HuH-7.5 (cell line): ENCODE results near the gene TRIM41.
"Not testable (repeated sequence)": the region's sequence is repeated elsewhere in the genome, so short reads cannot be mapped to it uniquely, and the experiment has no call there.

Source experiments
- DNase-seq: peaks from one replicate; pipeline ENCODE4 v3.0.0; 2011; ENCODE audit warnings: low spot score

The TRIM41 gene

DNA sequence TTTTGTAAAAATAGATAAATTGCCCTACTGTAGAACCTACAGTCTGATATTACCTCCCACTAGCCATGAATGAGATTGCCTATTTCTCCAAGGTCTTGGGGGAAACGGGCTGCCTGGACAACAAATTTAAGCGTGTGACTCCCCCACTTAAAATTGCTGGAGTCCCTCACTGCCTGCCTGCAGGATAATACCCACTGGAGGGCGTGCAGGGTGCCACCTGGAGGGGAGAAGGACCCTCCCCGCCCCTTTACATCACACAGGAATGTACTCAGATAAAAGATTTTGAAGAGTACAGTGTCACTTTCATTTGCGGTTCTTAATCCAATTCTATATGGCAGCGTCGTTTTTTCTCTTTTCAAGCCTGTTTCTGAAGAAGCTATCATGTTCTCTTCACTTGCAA lies 11.9 kb upstream of the TRIM41 start:
- no peak for DNase-seq

DNA sequence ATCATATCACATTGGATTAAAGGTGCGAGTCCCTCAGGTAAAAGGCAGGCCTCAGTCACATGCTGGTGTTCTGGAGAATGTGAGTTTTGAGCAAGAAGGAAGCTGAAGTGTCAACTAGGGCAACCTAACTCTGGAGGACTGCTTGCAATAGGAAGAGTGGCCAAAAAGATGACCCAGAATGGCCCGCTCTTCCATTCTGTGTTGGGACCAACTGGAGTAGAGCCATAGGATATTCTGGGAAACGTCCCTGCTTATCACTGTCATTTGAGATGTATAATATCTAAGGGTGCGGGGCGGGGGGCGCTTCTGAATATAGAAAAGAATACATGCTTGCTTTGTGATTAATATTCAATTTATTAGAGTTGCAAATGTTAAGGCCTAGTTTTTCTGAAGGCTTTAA lies 11.0 kb upstream of the TRIM41 start:
- no peak for DNase-seq

DNA sequence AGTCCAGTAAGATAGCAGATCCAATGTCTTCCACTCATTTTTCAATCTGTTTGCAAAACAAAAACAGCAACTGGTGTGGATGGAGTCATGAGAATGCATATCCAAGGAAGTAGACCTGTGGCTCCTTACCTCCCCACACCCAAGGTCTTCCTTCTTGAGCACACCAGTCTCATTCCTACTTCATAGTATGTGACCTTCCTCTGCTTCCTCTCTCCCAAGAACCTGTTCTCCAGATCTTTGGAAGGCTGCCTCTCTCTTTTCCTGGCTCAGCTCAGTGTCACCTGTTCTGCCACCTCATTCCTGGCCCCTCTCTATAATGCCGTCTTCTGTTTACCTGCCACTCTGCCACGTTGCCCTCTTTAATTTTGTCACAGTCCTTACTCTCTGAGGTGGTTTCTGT lies 10.1 kb upstream of the TRIM41 start:
- DNase-seq = no peak

DNA sequence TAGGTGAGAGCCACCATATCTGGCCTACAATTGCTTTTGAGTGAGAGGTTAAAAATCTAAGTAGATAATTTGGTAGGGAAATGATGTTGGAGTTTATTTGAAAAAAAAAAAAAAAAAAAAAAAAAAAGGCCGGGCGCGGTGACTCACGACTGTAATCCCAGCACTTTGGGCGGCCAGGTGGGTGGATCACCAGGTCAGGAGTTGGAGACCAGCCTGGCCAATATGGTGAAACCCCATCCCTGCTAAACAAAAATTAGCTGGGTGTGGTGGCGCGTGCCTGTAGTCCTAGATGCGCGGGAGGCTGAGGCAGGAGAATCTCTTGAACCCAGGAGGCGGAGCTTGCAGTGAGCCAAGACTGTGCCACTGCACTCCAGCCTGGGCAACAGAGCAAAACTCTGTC lies 8.8 kb upstream of the TRIM41 start:
- not testable (repeated sequence) for DNase-seq

DNA sequence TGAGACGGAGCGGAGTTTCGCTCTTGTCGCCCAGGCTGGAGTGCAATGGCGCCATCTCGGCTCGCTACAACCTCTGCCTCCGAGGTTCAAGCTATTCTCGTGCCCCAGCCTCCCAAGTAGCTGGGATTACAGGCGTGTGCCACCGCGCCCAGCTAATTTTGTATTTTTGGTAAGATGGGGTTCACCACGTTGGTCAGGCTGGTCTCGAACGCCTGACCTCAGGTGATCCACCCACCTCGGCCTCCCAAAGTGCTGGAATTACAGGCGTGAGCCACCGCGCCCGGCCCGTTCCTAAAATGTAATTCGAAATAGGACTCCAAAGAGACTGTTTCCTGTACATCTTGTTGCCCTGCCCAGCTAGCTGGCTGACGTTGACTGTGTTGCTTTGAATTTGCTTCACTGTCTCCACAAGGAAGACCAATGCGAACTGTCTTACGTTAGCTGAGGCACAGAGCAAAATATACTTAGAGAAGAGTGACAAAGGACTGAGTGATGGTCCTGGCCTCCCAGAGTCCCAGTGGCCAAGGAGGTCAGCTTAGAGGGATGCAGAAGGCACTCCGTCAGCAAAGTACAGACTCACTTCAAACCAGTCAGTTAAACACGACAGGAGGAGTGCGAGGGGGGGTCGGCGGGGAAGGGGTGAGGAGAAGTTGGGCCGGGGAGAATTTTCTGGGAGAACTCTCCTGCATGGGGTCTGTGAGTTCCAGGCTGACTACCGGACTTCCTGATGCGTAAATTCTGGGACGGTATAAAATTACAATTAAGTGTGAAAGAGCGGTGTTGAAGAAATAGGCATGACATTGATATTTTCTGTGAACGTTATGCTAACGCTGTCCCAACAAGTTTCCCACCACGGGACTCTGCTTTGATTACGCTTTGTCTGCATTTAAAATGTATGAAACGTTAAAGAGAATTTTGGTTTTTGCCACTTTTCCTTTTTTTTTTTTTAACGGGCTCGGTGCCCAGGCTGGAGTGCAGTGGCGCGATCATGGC lies 6.8 kb upstream of the TRIM41 start:
- no peak for DNase-seq

DNA sequence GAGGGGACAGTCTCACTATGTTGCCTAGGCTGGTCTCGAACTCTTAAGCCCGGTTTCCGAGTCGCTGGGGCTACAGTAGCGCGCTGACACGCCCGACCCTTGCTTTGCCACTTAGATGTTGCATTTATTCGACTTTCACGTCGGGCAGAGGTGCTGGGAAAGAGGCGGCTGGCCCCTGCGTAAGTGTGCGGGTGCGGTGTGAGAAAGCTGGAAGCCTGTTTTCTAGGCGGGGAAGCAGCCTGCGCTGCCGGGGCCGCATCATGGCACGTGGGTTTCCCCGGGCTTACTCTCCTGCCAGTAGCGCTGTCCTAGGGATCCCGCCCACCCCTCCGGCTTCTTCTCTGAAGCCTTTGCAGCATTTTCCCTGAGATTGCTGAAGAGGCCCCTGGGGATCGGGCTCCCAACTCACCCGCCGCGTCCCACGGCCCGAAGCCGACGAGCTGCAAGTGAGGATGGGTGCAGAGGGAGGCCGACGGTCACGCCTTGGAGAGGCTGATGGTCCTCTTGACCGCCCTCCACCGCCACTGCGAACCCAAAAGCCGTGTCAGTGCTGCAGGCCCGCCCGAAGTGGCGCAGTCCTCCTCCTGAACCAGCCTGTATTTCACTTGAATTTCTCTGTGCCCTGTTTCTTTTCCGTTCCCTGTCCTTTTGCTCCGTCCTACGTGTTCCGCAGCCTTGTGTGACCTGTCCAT lies 5.8 kb upstream of the TRIM41 start:
- no peak for DNase-seq

DNA sequence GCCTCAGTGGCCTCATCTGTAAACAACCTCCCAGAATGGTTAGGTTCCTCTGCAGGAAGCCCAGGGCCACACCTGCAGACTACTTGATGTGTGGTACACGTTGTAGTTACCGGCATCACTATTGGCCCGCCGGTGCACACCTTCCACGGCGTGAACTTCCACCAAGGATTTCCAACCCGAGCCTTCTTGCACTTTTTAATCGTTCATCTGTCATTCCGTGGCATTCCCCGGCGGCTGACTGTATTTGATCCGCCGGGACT lies 5.3 kb upstream of the TRIM41 start:
- no peak for DNase-seq

DNA sequence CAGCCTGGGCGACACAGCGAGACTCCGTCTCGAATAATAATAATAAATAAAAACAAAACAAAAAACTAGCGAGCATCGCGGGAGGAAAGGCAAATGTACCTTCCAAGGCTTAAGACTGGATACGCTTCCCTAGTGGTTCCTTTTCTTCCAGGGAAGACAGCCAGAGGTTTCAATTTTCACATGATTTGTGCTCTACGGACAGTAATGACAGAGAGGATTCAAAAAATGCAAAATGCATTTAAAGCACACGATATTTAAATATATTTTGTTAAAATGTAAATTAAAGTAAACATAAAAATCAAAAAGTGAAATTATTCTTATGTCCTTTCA lies 4.3 kb upstream of the TRIM41 start:
- DNase-seq = no peak

DNA sequence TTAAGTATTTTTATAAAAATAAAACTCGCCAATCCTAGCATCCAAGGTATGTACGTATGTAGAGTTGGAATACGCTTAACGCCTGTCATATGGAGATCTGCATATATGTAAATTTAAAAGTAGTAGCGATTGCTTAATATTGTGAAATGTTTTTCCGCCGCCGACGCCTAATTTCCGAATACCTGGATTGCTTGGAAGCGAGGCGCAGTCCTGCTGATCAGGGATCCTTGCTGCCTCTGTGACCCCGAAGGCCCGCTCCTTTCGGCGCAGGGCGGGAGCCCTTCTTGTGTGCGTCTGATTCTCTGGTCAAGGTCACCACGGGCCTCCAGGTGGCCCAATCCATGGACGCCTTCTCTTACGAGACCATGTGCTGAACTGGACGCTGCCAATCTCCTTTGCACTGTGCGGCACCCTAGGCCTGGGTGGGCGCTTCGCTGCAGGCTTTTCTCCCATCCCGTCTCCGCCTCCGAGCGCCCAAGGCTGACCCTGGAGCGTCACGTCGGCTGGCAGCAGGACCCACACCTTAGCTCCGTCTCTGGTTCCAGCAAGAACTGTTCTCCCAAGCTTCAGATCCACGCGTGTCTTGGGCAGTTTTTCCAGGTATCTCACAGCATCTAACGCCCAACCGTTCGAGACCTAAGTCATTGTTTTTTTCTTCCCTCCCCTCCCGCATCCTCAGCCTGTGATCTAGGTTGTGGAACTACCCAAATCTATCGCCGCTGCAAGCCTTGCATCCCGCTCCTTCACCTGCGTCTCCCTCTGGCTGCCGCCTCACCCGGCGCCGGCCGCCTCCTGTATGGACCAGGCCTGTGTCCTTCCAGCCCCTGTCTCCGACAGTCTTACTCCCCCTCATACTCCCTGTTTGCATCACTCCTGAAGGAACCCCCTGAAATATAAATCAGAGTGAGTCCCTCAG lies 3.6 kb upstream of the TRIM41 start:
- no peak for DNase-seq

DNA sequence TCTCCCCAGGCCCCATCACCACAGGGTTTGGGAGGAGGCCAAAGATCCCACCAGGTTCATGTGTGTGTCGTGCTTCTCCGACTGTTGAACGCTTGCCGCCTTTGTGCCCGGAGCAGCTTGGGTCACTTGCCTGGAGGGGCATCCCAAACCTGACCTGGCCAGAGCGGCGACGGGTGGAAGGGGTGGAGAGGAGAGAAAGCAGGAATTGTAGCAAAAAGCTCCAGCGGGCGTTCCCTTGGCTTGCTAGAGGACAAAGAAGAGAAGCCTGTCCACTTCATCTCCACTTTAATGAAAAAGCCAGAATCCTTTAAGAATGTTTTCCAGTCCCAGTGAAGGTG lies 2.9 kb upstream of the TRIM41 start:
- DNase-seq = no peak

DNA sequence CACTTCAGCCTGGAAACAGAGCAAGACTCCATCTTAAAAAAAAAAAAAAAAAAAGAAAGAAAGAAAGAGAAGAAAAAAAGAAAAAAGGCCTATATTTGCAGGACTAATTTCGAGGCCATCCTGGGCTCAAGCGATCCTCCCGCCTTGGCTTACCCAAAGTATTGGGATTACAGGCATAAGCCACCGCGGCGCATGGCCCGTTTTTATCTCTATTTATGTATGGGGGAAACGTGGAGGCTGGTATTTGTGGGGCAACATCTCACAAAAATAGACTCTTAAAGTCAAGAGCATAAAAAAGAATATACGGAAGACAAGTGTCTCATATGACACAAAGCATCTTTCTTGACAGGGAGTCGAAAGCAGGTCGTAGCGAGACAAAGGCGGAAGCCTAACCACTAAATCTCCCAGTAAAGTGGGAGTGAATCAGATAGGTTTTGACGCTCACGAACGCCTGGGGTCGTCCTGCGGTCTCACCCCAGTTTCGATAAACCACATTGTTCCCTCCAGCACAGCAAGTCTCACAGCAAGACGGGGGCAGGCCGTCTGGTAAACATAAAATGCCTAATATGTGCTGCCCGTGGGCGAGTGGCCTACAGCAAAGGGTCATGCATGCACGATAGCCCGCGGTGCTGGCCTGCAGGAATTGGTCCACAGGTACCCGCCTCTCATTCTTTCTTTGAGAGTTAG lies 1.8 kb upstream of the TRIM41 start:
- no peak for DNase-seq

DNA sequence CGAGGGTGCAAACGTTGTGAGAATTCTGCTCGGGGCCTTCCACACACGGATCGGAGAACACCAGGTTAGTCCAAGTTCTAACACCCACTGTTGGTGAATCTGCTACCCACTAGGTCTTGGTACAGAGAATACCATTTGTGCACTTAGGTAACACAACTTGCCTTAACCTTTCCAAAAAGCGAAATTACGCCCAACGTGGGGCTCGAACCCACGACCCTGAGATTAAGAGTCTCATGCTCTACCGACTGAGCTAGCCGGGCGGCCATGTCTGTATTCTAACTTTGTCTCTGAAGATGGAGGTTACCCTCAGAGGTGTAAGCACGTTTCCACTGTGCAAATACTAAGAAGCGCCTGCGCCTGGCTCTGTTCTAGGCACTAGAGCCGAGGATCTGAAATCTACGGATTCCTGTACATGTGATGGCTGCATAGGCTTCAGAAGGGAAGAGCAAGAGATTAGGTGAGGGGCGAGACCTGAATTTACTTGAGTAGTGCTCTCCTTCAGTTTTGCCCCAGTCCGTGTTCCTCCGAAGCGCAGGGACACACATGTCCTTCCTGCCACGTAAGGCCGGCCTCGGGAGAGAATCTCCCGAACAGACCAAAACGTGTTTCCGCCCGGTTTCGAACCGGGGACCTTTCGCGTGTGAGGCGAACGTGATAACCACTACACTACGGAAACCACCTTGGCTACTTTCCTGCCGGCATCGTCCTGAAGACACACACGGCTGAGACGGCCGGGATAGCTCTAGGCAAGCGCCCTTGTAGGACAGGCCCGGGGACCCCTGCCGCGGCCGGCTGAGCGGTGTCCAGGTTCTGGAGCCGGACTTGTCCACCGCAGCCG lies 1.1 kb upstream of the TRIM41 start:
- DNase-seq = peak; percentile 79

DNA sequence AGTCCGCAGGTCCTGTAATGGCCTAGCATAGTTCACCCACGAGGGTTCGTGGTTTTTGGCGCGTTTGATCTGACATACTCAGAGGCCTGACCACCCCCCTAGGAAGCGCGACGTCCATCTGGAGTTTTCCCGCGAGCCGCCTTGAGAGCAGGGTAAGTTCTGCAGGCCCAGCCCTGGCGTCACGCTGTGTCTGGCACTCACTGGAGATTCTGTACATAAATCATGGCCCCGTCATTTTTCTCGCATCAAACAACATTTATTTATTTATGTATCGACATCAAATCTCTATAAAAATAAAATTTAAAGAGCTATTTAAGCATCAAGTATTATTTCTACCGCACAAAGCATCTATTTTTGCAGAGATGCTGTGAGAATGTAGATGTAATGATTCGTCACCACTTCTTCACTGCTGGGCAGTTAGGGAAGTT lies 437 bp upstream of the TRIM41 start:
- no peak for DNase-seq

DNA sequence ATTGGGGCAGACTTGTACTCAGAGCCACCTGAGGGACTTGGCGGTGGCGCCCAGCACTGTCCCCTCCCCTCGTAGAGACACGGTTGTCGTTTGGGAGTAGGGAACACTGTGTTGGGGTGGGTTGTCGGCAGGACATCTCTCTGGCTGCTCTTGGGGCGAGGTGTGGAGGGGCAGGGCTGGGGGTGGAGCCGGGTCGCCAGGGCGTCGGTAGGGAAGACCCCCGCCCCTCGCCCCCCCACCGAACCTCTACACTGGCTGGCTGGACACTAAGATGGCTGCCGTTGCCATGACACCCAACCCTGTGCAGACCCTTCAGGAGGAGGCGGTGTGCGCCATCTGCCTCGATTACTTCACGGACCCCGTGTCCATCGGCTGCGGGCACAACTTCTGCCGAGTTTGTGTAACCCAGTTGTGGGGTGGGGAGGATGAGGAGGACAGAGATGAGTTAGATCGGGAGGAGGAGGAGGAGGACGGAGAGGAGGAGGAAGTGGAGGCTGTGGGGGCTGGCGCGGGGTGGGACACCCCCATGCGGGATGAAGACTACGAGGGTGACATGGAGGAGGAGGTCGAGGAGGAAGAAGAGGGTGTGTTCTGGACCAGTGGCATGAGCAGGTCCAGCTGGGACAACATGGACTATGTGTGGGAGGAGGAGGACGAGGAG lies 778 bp downstream of the TRIM41 start:
- no peak for DNase-seq

DNA sequence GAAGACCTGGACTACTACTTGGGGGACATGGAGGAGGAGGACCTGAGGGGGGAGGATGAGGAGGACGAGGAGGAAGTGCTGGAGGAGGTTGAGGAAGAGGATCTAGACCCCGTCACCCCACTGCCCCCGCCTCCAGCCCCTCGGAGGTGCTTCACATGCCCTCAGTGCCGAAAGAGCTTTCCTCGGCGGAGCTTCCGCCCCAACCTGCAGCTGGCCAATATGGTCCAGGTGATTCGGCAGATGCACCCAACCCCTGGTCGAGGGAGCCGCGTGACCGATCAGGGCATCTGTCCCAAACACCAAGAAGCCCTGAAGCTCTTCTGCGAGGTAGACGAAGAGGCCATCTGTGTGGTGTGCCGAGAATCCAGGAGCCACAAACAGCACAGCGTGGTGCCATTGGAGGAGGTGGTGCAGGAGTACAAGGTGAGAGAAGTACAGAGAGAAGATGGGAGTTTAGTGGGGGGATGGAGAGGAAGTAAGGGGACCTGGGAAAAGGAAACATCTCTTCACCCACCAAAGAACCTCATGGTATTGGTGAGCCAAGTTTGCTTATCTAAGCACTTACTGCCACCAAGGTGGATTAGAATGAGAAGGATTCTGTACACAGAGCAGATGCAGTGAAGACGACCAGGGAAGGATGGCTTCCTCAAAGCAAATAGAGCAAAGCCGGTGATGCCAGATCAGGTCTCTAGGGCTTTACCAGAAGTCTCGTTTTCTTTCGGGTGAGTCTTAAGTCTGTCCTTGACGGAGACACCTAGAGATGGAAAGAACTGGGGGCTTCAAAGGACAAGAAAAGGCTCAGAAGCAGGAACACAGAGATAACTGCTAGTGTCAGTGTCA lies 1.5 kb downstream of the TRIM41 start:
- DNase-seq = no peak

DNA sequence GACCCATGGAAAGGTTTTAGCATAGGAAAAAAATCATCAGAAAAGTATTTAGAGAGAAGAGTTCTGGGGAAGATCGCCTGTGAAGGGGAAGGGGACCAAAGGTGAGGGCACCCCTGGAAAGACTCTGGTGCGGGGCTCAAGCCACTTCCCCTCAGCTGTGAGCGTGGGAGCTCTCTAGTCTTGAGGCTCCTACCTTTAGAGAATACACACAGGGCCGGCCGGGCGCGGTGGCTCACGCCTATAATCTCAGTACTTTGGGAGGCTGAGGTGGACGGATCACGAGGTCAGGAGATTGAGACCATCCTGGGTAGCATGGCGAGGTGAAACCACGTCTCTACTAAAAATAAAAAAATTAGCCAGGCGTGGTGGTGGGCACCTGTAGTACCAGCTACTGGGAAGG lies 6.9 kb downstream of the TRIM41 start:
- DNase-seq = no peak

DNA sequence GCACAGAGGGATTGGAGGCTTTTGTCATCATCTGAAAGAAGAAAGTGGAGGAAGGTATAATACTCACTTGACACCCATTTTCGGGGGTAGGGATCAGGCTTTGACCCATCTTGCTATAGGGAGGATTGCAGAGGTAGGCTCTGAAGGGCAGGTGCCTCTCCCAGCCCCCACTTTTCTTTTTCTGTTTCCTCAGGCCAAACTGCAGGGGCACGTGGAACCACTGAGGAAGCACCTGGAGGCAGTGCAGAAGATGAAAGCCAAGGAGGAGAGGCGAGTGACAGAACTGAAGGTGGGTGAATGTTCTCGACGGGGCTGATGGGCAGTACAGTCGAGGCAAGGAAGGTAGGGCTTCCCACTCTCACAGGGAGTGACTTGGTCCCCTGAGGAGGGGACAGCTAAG lies 7.5 kb downstream of the TRIM41 start:
- no peak for DNase-seq

DNA sequence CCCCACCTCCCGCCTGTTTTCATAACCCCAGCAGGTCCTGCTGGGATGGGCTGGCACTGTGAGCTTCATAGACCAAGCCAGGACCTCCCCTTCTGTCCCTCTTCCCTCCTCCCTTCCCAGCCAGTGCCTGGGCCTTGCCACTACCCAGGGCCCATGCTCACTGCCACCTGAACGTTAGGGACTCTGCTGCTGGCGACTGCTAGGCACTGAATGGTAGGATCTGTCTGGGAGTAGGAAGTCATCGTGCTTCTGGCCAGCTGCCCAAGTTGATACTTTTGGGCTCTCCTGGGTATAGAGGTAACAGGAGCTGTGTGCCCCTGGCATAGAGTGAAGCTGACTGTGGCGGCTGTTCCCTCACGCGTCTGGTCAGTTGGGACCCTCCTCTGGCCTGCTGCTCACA lies 8.4 kb downstream of the TRIM41 start:
- DNase-seq = no peak

DNA sequence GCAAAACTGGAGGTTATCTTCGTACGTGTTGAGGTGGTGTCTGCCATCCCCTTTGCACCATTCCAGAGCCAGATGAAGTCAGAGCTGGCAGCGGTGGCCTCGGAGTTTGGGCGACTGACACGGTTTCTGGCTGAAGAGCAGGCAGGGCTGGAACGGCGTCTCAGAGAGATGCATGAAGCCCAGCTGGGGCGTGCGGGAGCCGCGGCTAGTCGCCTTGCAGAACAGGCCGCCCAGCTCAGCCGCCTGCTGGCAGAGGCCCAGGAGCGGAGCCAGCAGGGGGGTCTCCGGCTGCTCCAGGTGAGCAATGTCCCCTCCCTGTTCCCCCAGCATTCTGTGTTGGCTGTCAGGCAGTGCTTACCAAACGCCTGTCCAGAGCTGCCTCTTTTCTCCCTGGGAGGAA lies 9.5 kb downstream of the TRIM41 start:
- no peak for DNase-seq
